OCI-LY7 (cell line): ENCODE data around the gene C8A. TPM values are rescaled to one million over a fixed set of nuclear protein-coding genes. Genes with fewer than 3 reads are reported as not detected.

ENCODE experiments used
- BruUV-seq: library from RNA; stranded (reverse); fragments of 400-500 nt; replicated peaks from 2 replicates; lab custom pipeline; 2021; lab: Mats Ljungman, UMichigan
- CTCF ChIA-PET: fragments of 300-600 bp; sonication (Branson Sonifier 250); formaldehyde crosslinking; loops from one replicate; lab custom pipeline; 2022; ENCODE audit warnings: antibody characterized with exemption; ENCODE audit not compliant: unreplicated experiment; lab: Charles Lee
- POLR2A ChIA-PET: fragments of 300-600 bp; sonication (Branson Sonifier 250); formaldehyde crosslinking; loops from one replicate; lab custom pipeline; 2022; ENCODE audit warnings: antibody characterized with exemption; lab: Charles Lee
- DNase-seq: peaks from one replicate; pipeline ENCODE4 v3.0.0-alpha.2; 2015; ENCODE audit warnings: low spot score
- H2AFZ ChIP-seq: fragments of 200-600 bp; sonication (generic), shearing (Covaris generic); 2 replicates; pipeline ENCODE4 v1.6.1; 2014; ENCODE audit warnings: mild to moderate bottlenecking, antibody characterized with exemption, low read length, moderate library complexity
- H3K27ac ChIP-seq: fragments of 200-600 bp; sonication (generic); 2 replicates; pipeline ENCODE4 v1.5.1; 2014; ENCODE audit warnings: mixed run types, low read depth, mild to moderate bottlenecking, moderate library complexity, low read length, inconsistent platforms; ENCODE audit not compliant: poor library complexity, severe bottlenecking
- H3K36me3 ChIP-seq: fragments of 200-600 bp; sonication (generic); 2 replicates; pipeline ENCODE4 v1.6.1; 2014; ENCODE audit warnings: mild to moderate bottlenecking, antibody characterized with exemption, low read length, moderate library complexity, mixed read lengths; ENCODE audit not compliant: insufficient read depth
- H3K4me1 ChIP-seq: fragments of 200-600 bp; sonication (generic); 2 replicates; pipeline ENCODE4 v1.5.1; 2014; ENCODE audit warnings: mild to moderate bottlenecking, low read length; ENCODE audit not compliant: insufficient read depth, poor library complexity, severe bottlenecking
- H3K4me2 ChIP-seq: fragments of 200-600 bp; sonication (generic); 2 replicates; pipeline ENCODE4 v1.6.1; 2014; ENCODE audit warnings: mild to moderate bottlenecking, low read length
- H3K4me3 ChIP-seq: fragments of 200-600 bp; sonication (generic); 2 replicates; pipeline ENCODE4 v1.5.1; 2014; ENCODE audit warnings: mild to moderate bottlenecking, low read depth, low read length; ENCODE audit not compliant: poor library complexity, severe bottlenecking
- H3K79me2 ChIP-seq: fragments of 200-600 bp; sonication (generic); 2 replicates; pipeline ENCODE4 v1.6.1; 2016; ENCODE audit warnings: low read depth, mild to moderate bottlenecking, low read length, moderate library complexity, mixed read lengths; ENCODE audit not compliant: insufficient read depth
- H3K9me2 ChIP-seq: fragments of 200-600 bp; sonication (generic); 2 replicates; pipeline ENCODE4 v1.6.1; 2016; ENCODE audit warnings: mild to moderate bottlenecking, low read length, mixed read lengths; ENCODE audit not compliant: insufficient read depth
- H3K9me3 ChIP-seq: fragments of 200-600 bp; sonication (generic); 2 replicates; pipeline ENCODE4 v1.6.1; 2014; ENCODE audit warnings: mild to moderate bottlenecking, mixed run types, low read length, mixed read lengths
- H4K20me1 ChIP-seq: fragments of 200-600 bp; sonication (generic); 2 replicates; pipeline ENCODE4 v1.6.1; 2014; ENCODE audit warnings: mild to moderate bottlenecking, antibody characterized with exemption, low read length, moderate library complexity, mixed read lengths; ENCODE audit not compliant: insufficient read depth
- CTCF ChIP-seq: fragments of 200-600 bp; sonication (generic); conservative IDR thresholded peaks from 2 replicates; pipeline ENCODE4 v1.5.1; 2014; ENCODE audit warnings: mild to moderate bottlenecking, antibody characterized with exemption, low read length, moderate library complexity, mixed read lengths
- EZH2phosphoT487 ChIP-seq: fragments of 200-600 bp; sonication (generic); IDR thresholded peaks from 2 replicates; pipeline ENCODE4 v1.6.1; 2018; ENCODE audit warnings: low read depth, borderline replicate concordance, mild to moderate bottlenecking, mixed run types, antibody characterized with exemption, low read length, moderate library complexity, mixed read lengths
- intact Hi-C: fragments of 100-400 bp; cut with micrococcal nuclease; formaldehyde crosslinking; loops from one replicate; pipeline ENCODE4 v1.10.0; 2022; ENCODE audit not compliant: unreplicated experiment
- total RNA-seq, 2 experiments: library from RNA; depleted of rRNA in 1 of 2; stranded (reverse); fragments of >200 nt in 1 of 2; shearing (Covaris generic) in 1 of 2; gene quantifications; 2 replicates each; pipeline ENCODE4 v1.2.3, GENCODE V29; 2014 to 2022

The C8A gene
- total RNA-seq, 2 experiments from 2014 or later, result not detected

- Histone ChIP-seq H3K9me2 (no peaks in the 10 kb centered on the region), H3K4me2 (no peak overlapping the region), H3K27ac (no peak overlapping the region), H2AFZ (no peak overlapping the region), H3K4me1 (no peaks in the 10 kb centered on the region), H3K79me2 (no peaks in the 10 kb centered on the region), H3K9me3 (no peaks in the 10 kb centered on the region), H3K36me3 (no peaks in the 10 kb centered on the region), H3K4me3 (no peak overlapping the region), H4K20me1 (no peaks in the 10 kb centered on the region)
- POLR2A ChIA-PET, result no interaction called here
- CTCF ChIA-PET, result no interaction called here
- BruUV-seq, result no TSS peak
- DNase-seq, result no peak
- no peak for TF ChIP-seq EZH2phosphoT487
- TF ChIP-seq CTCF, result no peak
- intact Hi-C loops, result no loop called here
Measured at GRCh38 chr1:56837244-56837939, 17.2 kb upstream of the C8A start.

GRCh38 chr1:56838759-56839158, 15.8 kb upstream of the C8A start:
- ChIA-PET CTCF (no interaction called here), POLR2A (interaction anchor here (0.5 kb wide), 1 partner anchor 596 kb away, joined by 3 read pairs; no protein-coding TSS in a partner anchor)
- H3K9me3 ChIP-seq, result no peaks in the 10 kb centered on the region
- H3K27ac ChIP-seq, result no peak overlapping the region
- no TSS peak for BruUV-seq
- no peaks in the 10 kb centered on the region for H3K4me1 ChIP-seq
- TF ChIP-seq EZH2phosphoT487 (no peak), CTCF (no peak)
- no peaks in the 10 kb centered on the region for H4K20me1 ChIP-seq
- H3K36me3 ChIP-seq, result no peaks in the 10 kb centered on the region
- intact Hi-C loops, result no loop called here
- no peaks in the 10 kb centered on the region for H3K9me2 ChIP-seq
- no peak for DNase-seq
- no peak overlapping the region for H2AFZ ChIP-seq
- H3K79me2 ChIP-seq, result no peaks in the 10 kb centered on the region
- H3K4me2 ChIP-seq, result no peak overlapping the region
- no peak overlapping the region for H3K4me3 ChIP-seq

- intact Hi-C loops, result no loop called here
- CTCF ChIA-PET, result interaction anchor here (1.0 kb wide), 1 partner anchor 12 kb away, joined by 3 read pairs; no protein-coding TSS in a partner anchor
Measured at GRCh38 chr1:56843544-56843943, 11.1 kb upstream of the C8A start.

More at GRCh38 chr1:56843544-56843943, 11.1 kb upstream of the C8A start:
- H4K20me1 ChIP-seq, result no peaks in the 10 kb centered on the region
- no peak for TF ChIP-seq EZH2phosphoT487
- TF ChIP-seq CTCF, result no peak
- H3K27ac ChIP-seq, result no peak overlapping the region
- H3K36me3 ChIP-seq, result no peaks in the 10 kb centered on the region
- POLR2A ChIA-PET, result no interaction called here
- no peaks in the 10 kb centered on the region for H3K9me3 ChIP-seq
- H3K79me2 ChIP-seq, result no peaks in the 10 kb centered on the region
- no TSS peak for BruUV-seq
- no peaks in the 10 kb centered on the region for H3K4me1 ChIP-seq
- no peaks in the 10 kb centered on the region for H3K9me2 ChIP-seq
- no peak overlapping the region for H3K4me3 ChIP-seq
- no peak overlapping the region for H3K4me2 ChIP-seq
- no peak overlapping the region for H2AFZ ChIP-seq
- no peak for DNase-seq
